H1 (cell line): ENCODE results near the gene ATP1B3. TPM values are rescaled to one million over a fixed set of nuclear protein-coding genes. Genes with fewer than 3 reads are reported as not detected.

Experiments used
- CTCF ChIA-PET: fragments of 300-600 bp; sonication (Branson Sonifier 250); formaldehyde crosslinking; loops from one replicate; lab custom pipeline; 2021; ENCODE audit not compliant: partially characterized antibody; lab: Charles Lee
- POLR2A ChIA-PET: fragments of 300-600 bp; sonication (Branson Sonifier 250); formaldehyde crosslinking; loops from one replicate; lab custom pipeline; 2021; ENCODE audit warnings: inconsistent platforms; ENCODE audit not compliant: partially characterized antibody; lab: Charles Lee
- DNase-seq, 2 experiments: peaks; one replicate each; pipeline versions ENCODE4 v3.0.0 to v3.0.0-alpha.2; 2010 to 2022; ENCODE audit warnings: low spot score in 2 of 2, low read depth in 1 of 2, mixed read lengths in 1 of 2
- FAIRE-seq: peaks from 2 replicates; lab custom pipeline; 2011; peaks lifted over from hg19 to GRCh38; lab: Jason Lieb, UNC
- H2AFZ ChIP-seq: 2 replicates; pipeline ENCODE4 v1.8.1; 2012; ENCODE audit warnings: low read length, inconsistent platforms
- H2AK5ac ChIP-seq: 2 replicates; pipeline ENCODE4 v1.6.1; 2013; ENCODE audit warnings: low read depth, low read length
- H2BK120ac ChIP-seq: replicated peaks from 2 replicates; pipeline ENCODE3; 2013; ENCODE audit warnings: low read depth, low read length, inconsistent platforms
- H2BK12ac ChIP-seq: 2 replicates; pipeline ENCODE4 v1.6.1; 2013; ENCODE audit warnings: low read depth, low read length
- H2BK15ac ChIP-seq: 2 replicates; pipeline ENCODE4 v1.6.1; 2013; ENCODE audit warnings: low read length
- H2BK20ac ChIP-seq: 2 replicates; pipeline ENCODE4 v1.6.1; 2013; ENCODE audit warnings: low read length
- H2BK5ac ChIP-seq: 2 replicates; pipeline ENCODE4 v1.6.1; 2013; ENCODE audit warnings: low read depth, low read length
- H3K14ac ChIP-seq: 2 replicates; pipeline ENCODE4 v1.6.1; 2013; ENCODE audit warnings: inconsistent platforms; ENCODE audit not compliant: insufficient read length
- H3K18ac ChIP-seq: 2 replicates; pipeline ENCODE4 v1.6.1; 2013; ENCODE audit warnings: low read length; ENCODE audit errors: extremely low read depth
- H3K23ac ChIP-seq: 2 replicates; pipeline ENCODE4 v1.6.1; 2013; ENCODE audit warnings: inconsistent platforms; ENCODE audit not compliant: insufficient read length
- H3K23me2 ChIP-seq: 2 replicates; pipeline ENCODE4 v1.6.1; 2013; ENCODE audit warnings: low read depth, low read length
- H3K27ac ChIP-seq: 2 replicates; pipeline ENCODE4 v1.6.1; 2011; ENCODE audit warnings: low read depth, low read length, inconsistent platforms
- H3K27me3 ChIP-seq, 4 experiments: replicated peaks in 1 of 4; 1 replicate in 1 of 4; 2 replicates in 3 of 4; pipeline versions ENCODE4 v1.6.1 to v1.8.1; 2011 to 2013; ENCODE audit warnings: low read length in 3 of 4, mild to moderate bottlenecking in 3 of 4, inconsistent platforms in 2 of 4, mixed read lengths in 2 of 4, moderate library complexity in 1 of 4; ENCODE audit not compliant: control insufficient read depth in 3 of 4, insufficient read depth in 3 of 4; ENCODE audit errors: extremely low read depth in 1 of 4
- H3K36me3 ChIP-seq, 4 experiments: 2 replicates each; pipeline versions ENCODE4 v1.6.1 to v1.8.1; 2011 to 2013; ENCODE audit warnings: mild to moderate bottlenecking in 4 of 4, low read length in 3 of 4, moderate library complexity in 2 of 4, control low read depth in 1 of 4, inconsistent platforms in 1 of 4; ENCODE audit not compliant: insufficient read depth in 4 of 4, control insufficient read depth in 2 of 4
- H3K4ac ChIP-seq: replicated peaks from 2 replicates; pipeline ENCODE3; 2013; ENCODE audit warnings: low read length, low read depth, mixed read lengths, inconsistent platforms; ENCODE audit not compliant: insufficient read length
- H3K4me1 ChIP-seq, 4 experiments: replicated peaks in 1 of 4; 1 replicate in 1 of 4; 2 replicates in 3 of 4; pipeline versions ENCODE4 v1.6.1 to v1.8.1; 2011 to 2013; ENCODE audit warnings: low read length in 3 of 4, inconsistent platforms in 2 of 4, mixed read lengths in 1 of 4; ENCODE audit not compliant: insufficient read depth in 4 of 4, control insufficient read depth in 3 of 4
- H3K4me2 ChIP-seq, 2 experiments: 2 replicates each; pipeline versions ENCODE4 v1.6.1 to v1.8.1; 2011 to 2013; ENCODE audit warnings: low read depth in 2 of 2, low read length in 2 of 2, control low read depth in 1 of 2, inconsistent platforms in 1 of 2, mild to moderate bottlenecking in 1 of 2; ENCODE audit not compliant: insufficient read depth in 1 of 2
- H3K4me3 ChIP-seq, 4 experiments: fragments of 200-600, 300-600 bp in 1 of 4; sonication (generic), shearing (Covaris generic), sonication (Bioruptor Twin) in 1 of 4; 2 replicates each; pipeline versions ENCODE4 v1.5.1 to v1.8.1; 2011 to 2016; ENCODE audit warnings: low read length in 4 of 4, low read depth in 3 of 4, control low read depth in 2 of 4, inconsistent platforms in 2 of 4, mild to moderate bottlenecking in 2 of 4, mixed read lengths in 1 of 4, moderate library complexity in 1 of 4; ENCODE audit not compliant: insufficient read depth in 2 of 4; ENCODE audit errors: extremely low read depth in 1 of 4
- H3K56ac ChIP-seq: replicated peaks from 2 replicates; pipeline ENCODE3; 2013; ENCODE audit warnings: low read depth, mild to moderate bottlenecking, mixed read lengths, low read length, inconsistent platforms; ENCODE audit not compliant: insufficient read length
- H3K79me1 ChIP-seq: 2 replicates; pipeline ENCODE4 v1.6.1; 2013; ENCODE audit warnings: low read depth, low read length, control low read depth
- H3K79me2 ChIP-seq, 2 experiments: 2 replicates each; pipeline versions ENCODE4 v1.6.1 to v1.8.1; 2012 to 2013; ENCODE audit warnings: low read length in 2 of 2, mild to moderate bottlenecking in 2 of 2, inconsistent platforms in 1 of 2; ENCODE audit not compliant: insufficient read depth in 2 of 2, control insufficient read depth in 1 of 2
- H3K9ac ChIP-seq, 4 experiments: replicated peaks in 1 of 4; 1 replicate in 1 of 4; 2 replicates in 3 of 4; pipeline versions ENCODE4 v1.6.1 to v1.8.1; 2011 to 2013; ENCODE audit warnings: low read depth in 3 of 4, low read length in 3 of 4, control low read depth in 2 of 4, mild to moderate bottlenecking in 2 of 4, moderate library complexity in 2 of 4, inconsistent platforms in 1 of 4; ENCODE audit errors: extremely low read depth in 1 of 4
- H3K9me3 ChIP-seq, 2 experiments: 2 replicates each; pipeline versions ENCODE4 v1.6.1 to v1.8.1; 2012 to 2013; ENCODE audit warnings: mild to moderate bottlenecking in 2 of 2, moderate library complexity in 2 of 2, control low read depth in 1 of 2, inconsistent platforms in 1 of 2, low read depth in 1 of 2, low read length in 1 of 2, mixed read lengths in 1 of 2; ENCODE audit not compliant: insufficient read depth in 2 of 2
- H4K20me1 ChIP-seq, 2 experiments: replicated peaks in 1 of 2; 2 replicates each; pipeline versions ENCODE3 to v1.8.1; 2011 to 2013; ENCODE audit warnings: inconsistent platforms in 2 of 2, low read length in 2 of 2, mild to moderate bottlenecking in 1 of 2; ENCODE audit not compliant: insufficient read depth in 2 of 2, control insufficient read depth in 1 of 2
- H4K5ac ChIP-seq: 2 replicates; pipeline ENCODE4 v1.6.1; 2013; ENCODE audit warnings: low read length, low read depth, mixed read lengths, inconsistent platforms; ENCODE audit not compliant: insufficient read length
- H4K8ac ChIP-seq: 2 replicates; pipeline ENCODE4 v1.8.0; 2013; ENCODE audit warnings: mild to moderate bottlenecking, moderate library complexity, low read length, inconsistent platforms; ENCODE audit not compliant: insufficient read depth; ENCODE audit errors: extremely low read depth
- H4K91ac ChIP-seq: replicated peaks from 2 replicates; pipeline ENCODE3; 2013; ENCODE audit warnings: low read length, mixed read lengths, inconsistent platforms; ENCODE audit not compliant: insufficient read length
- CBX5 ChIP-seq: fragments of 300-800, 300-1000 bp; sonication (generic); IDR thresholded peaks from 2 replicates; pipeline ENCODE4 v1.7.1; 2016; ENCODE audit warnings: antibody characterized with exemption, low read length, low read depth
- CREB1 ChIP-seq: IDR thresholded peaks from 2 replicates; pipeline ENCODE4 v1.6.1; 2012; ENCODE audit warnings: inconsistent platforms
- EGR1 ChIP-seq: IDR thresholded peaks from 2 replicates; pipeline ENCODE4 v1.6.1; 2011; ENCODE audit warnings: low read depth, low read length, borderline replicate concordance
- GABPA ChIP-seq: IDR thresholded peaks from 2 replicates; pipeline ENCODE4 v1.6.1; 2011; ENCODE audit warnings: mild to moderate bottlenecking, low read length, moderate library complexity, borderline replicate concordance; ENCODE audit not compliant: insufficient read depth
- RFX5 ChIP-seq: IDR thresholded peaks from 2 replicates; pipeline ENCODE4 v1.6.1; 2011; ENCODE audit warnings: low read depth, low read length, improper control_type of control experiment, borderline replicate concordance
- RXRA ChIP-seq: IDR thresholded peaks from 2 replicates; pipeline ENCODE4 v1.6.1; 2011; ENCODE audit warnings: low read depth, mild to moderate bottlenecking, low read length, moderate library complexity; ENCODE audit not compliant: insufficient read depth
- WGBS, 2 experiments: shearing (Covaris generic) in 1 of 2; methylation state at CpG; one replicate each; pipeline versions ENCODE4 v1.1.6 to v1.1.7; 2013 to 2015; ENCODE audit warnings: low lambda C conversion rate in 2 of 2, mixed read lengths in 2 of 2, inconsistent platforms in 1 of 2, low coverage in 1 of 2, missing lambda C conversion rate in 1 of 2; ENCODE audit not compliant: insufficient replicate concordance in 2 of 2, insufficient coverage in 1 of 2, insufficient read length in 1 of 2; ENCODE audit errors: extremely low coverage in 1 of 2, missing lambda C conversion rate in 1 of 2; 5-methylcytosine and 5-hydroxymethylcytosine counted together
- polyA plus RNA-seq, 7 experiments: library from polyadenylated mRNA; depleted of rRNA in 3 of 7; stranded (reverse) in 5 of 7; unstranded in 2 of 7; fragments of >200 nt in 5 of 7; fragments of 200-250 nt in 2 of 7; gene quantifications; 1 replicate in 5 of 7; 2 replicates in 1 of 7; 4 replicates in 1 of 7; pipeline versions ENCODE4 v1.2.1 to v1.2.3, GENCODE V29; 2011 to 2013; ENCODE audit warnings: missing spikeins in 2 of 7, mixed read lengths in 2 of 7
- total RNA-seq: library from RNA; stranded (reverse); fragmentation: NEBNext Ultra II Directional; extraction: Animal tissue kit (Norgen Biotek cat#: 25700); gene quantifications from 2 replicates; pipeline ENCODE4 v1.2.1, GENCODE V29; 2021

ATP1B3 gene
- total and polyA plus RNA-seq, 2 of the 8 experiments (the other 6 are each of a cell fraction or from before 2014, with no cell fraction given) = 233 to 342 TPM

- Histone ChIP-seq H2BK5ac (no peak overlapping the region), H3K14ac (no peak overlapping the region), H4K91ac (no peak overlapping the region), H3K79me1 (no peaks in the 10 kb centered on the region), H3K79me2 (no peaks in the 10 kb centered on the region), H2BK120ac (no peak overlapping the region), H3K4me2 (no peak overlapping the region), H2BK12ac (no peak overlapping the region), H3K4me3 (no peak overlapping the region), H2BK20ac (no peak overlapping the region), H3K18ac (no peak overlapping the region), H4K8ac (no peak overlapping the region), H3K27me3 (no peaks in the 10 kb centered on the region), H4K20me1 (no peaks in the 10 kb centered on the region), H2AFZ (no peak overlapping the region), H3K9ac (no peak overlapping the region), H2BK15ac (no peak overlapping the region), H3K23ac (no peak overlapping the region), H4K5ac (no peak overlapping the region), H3K27ac (no peak overlapping the region), H3K9me3 (no peaks in the 10 kb centered on the region), H3K56ac (no peak overlapping the region), H3K4ac (no peak overlapping the region), H3K4me1 (no peaks in the 10 kb centered on the region), H2AK5ac (no peak overlapping the region), H3K36me3 (no peaks in the 10 kb centered on the region), H3K23me2 (no peaks in the 10 kb centered on the region)
- whole genome bisulfite sequencing, 2 experiments = 75% methylated on average over 8 of the region's 10 CpGs; no CpG with 5 or more reads in 1 of the 2 experiments
- FAIRE-seq = no peak
- no peak for DNase-seq
- ChIA-PET CTCF (interaction anchor here (1.4 kb wide), 1 partner anchor 59 kb away, joined by 3 read pairs; no protein-coding TSS in a partner anchor), POLR2A (interaction anchor here (0.6 kb wide), 1 partner anchor 1110 kb away, joined by 3 read pairs; no protein-coding TSS in a partner anchor)
- no peak for TF ChIP-seq CREB1
- no peak for TF ChIP-seq EGR1
- TF ChIP-seq GABPA = no peak
- TF ChIP-seq RFX5 = no peak
- no peak for TF ChIP-seq CBX5
- no peak for TF ChIP-seq RXRA
These were observed 22.7 kb upstream of the ATP1B3 start for GRCh38 chr3:141853629-141854168.
